ENCODE results near the gene GFAP.

GFAP gene

DNA sequence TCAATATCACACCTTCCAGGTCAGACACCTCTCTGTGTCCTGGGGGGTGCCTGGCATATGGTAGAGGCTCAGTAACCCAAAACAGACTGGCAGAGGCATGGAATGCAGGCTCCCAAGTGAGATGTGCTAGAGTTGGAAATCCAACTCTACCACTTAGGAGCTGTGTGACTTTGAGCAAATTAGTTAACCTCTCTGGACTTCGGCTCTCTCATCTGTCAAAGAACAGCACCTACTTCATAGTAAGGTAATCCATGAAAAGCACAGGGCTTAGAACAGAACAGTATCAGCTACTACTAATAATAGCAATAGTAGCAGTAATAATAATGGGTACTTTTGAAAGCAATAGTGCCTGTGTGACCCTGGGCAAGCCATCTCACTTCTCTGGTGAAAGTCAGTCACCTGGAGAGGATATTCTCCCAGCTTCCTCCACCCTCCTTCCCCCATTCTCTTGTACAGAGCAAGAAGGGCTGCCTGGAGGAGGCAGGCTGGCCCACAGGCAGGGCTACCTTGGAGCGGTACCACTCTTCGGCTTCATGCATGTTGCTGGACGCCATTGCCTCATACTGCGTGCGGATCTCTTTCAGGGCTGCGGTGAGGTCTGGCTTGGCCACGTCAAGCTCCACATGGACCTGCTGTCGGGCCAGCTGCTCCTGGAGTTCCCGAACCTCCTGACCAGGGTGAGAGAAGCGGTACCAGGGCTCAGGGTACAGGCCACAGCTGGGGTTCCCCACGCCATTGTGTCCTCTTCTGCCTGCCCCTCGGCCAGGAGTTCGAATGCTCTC, 2.3 kb downstream of the GFAP start:
- no peak for DNase-seq

DNA sequence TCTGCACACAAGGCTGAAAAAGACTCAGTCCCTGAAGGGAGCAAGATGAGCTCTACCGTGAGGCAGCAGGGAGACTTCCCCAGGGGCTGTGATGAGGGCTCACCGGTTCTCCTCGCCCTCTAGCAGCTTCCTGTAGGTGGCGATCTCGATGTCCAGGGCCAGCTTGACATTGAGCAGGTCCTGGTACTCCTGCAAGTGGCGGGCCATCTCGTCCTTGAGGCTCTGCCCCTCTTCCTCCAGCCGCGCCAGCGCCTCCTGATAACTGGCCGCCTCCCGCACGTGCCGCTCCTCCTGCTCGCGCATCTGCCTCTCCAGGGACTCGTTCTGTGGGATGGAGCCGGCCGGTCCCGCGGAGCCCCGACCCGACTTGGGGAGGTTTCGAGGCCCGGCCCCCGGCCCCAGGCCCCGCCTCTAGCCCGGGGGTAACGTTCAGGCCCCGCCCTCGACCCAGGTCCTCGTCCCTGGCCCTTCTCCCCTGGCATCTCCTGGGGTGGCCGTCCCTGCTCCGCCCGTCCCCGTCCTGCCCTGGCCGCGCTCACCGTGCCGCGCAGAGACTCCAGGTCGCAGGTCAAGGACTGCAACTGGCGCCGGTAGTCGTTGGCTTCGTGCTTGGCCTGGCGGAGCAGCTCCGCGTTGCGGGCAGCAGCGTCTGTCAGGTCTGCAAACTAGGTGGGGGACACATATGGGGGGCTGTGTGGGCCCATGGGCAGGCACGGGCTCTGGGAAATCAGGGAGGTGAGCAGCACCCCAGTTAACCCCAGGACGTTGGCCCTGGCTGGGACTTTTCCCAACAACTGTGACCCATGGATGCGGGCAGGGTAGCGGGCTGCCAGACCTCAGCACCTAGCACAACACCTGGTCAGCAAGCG, 3.9 kb downstream of the GFAP start:
- peak; percentile 30 for DNase-seq

DNA sequence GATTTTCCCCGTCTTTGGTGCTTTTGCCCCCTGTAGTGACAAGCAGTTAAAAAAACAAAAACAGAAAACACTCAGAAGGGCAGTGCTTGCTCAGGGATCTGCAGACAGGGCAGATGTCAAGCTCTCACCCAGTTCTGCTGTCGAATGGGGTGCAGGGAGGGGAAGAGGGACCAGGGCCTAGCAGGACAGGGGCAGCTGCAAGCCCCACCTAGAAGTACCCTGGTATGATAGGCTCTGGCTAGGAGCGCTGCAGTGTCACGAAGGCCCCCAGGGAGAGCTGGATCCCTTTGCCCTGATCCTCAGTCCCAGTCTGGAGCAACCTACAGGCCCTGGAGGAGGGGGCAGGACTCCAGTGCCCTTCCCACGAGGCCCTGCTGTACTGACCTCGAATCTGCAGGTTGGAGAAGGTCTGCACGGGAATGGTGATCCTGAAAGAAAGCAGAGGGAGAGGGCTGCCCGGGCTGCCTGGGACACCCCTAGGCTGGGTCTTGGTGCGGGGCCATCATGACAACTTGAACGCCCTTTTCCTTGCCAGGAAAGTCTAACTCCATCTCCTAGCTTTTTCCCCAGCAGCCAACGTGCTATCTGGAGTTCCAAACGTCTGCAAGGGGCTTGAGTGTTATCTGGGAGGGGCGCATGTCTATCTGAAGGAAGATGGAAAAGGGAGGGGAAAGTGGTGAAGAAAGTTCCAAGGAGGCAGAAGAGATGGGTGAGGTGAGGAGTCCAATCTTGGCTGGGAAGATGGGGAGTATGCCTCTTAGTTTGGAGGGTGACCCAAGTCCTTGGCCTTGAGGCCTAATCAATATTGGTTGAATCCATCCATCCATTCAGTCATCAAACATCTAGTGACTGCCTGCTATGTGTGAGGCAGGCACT, 4.8 kb downstream of the GFAP start:
- no peak for DNase-seq

DNA sequence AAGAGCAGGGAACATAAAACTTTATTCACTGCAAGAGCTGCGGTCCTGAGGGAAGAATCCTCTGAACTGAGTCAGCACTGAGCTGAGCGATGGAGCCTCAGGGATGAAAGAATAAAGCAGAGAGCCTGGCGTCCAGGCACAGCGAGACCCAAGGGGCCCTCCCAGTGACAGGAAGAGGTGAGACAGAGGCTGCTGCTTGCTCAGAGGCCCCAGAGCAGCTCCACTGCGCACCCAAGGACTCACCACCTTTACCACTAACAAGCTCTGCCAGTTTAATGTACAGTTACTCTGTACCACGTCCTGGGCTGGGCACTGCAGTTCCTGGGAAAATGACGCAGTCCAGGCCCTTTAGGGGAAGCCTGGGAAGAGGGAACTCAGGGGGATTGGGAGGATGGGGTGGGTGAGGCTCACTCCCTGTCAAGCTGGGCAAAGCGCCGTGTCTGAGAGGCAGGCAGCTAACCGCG, 5.6 kb downstream of the GFAP start:
- no peak for DNase-seq

DNA sequence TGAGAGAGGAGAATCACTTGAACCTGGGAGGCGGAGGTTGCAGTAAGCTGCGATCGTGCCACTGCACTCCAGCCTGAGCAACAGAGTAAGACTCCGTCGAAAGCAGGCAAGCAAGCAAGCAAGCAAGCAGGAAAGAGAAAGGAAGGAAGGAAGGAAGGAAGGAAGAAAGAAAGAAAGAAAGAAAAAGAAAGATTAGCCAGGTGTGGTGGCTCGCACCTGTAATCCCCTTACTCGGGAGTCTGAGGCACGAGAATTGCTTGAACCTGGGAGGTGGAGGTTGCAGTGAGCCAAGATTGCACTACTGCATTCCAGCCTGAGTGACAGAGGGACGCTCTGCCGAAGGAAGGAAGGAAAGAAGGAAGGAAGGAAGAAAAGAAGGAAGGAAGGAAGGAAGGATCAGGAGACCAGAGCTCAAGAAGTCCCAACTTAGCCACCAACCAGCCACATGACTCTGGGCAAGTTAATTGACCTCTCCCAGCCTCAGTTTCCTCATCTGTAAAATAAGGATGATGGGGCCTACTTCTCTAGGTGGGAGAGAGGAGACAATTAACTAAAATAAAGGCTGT, 6.5 kb downstream of the GFAP start:
- no peak for DNase-seq

DNA sequence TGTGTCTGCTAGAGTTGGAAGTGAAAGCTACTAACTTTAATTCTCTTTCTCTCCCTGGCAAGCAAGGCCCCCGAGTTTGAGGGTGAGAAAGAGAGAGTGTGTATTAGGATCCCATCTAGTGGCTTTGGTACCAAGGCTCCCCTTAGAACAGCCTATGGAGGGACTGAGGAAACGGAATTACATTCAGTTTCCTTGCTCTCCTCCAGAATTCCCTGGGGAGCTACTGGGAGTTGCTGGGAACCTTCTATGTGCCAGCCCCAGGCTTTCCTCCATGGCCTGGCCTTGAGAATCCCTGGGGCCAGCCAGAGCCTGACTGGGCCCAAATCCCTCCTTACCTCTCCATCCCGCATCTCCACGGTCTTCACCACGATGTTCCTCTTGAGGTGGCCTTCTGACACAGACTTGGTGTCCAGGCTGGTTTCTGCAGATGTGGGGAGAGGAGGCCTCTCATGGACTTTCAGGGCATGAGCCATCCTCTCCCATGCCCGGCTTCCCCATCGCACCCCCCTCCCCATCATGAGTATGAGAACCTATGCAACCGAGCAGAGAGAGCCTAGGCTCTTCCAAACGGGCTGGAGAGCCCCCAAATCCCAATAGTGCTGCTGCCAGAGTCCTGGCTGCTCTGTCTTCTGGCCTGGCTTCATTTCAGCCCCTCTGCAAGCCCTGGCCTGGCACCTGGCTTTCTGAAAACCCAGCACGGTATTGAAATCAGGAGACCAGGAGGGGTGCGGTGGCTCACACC, 7.4 kb downstream of the GFAP start:
- no peak for DNase-seq

DNA sequence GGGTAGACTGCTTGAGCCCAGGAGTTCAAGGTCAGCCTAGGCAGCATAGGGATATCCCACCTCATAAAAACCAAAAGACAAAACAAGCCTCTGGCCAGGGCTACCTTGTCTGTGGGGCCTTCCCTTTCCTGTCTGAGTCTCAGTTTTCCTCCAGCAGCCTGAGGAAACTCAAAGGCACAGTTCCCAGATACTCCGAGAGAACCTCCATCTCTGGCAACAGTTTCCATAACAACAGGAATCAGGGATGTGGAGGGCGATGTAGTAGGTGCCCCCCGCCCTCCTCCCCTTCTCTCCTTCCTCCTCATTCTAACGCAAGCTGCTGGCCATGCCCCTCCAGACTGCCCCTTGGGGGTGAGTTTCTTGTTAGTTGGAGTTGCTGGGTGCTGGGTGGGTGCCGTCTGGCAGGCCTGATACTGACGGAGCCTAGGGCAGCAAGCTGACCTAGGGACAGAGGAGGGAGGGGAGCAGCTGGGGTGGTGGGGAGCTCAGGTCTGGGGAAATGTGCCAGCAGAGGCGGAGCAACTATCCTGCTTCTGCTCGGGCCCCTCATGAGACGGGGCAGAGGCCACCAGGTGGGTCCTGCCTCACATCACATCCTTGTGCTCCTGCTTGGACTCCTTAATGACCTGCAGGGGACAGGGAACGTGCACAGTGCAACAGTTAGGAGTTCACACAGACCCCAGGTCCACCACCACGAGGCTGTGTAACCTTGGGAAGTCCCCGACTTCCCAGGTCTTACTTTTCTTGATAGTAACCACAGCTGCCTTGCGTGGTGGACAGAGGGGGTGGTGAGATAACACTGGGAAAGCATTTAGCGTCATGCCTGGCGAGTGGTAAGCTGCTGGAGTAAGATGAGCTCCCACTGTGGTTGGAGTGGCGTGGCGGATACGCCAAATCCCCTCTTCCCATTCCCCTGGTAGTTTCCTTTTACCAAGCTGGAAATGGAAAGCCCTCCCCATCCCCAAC, 8.3 kb downstream of the GFAP start:
- no peak for DNase-seq

DNA sequence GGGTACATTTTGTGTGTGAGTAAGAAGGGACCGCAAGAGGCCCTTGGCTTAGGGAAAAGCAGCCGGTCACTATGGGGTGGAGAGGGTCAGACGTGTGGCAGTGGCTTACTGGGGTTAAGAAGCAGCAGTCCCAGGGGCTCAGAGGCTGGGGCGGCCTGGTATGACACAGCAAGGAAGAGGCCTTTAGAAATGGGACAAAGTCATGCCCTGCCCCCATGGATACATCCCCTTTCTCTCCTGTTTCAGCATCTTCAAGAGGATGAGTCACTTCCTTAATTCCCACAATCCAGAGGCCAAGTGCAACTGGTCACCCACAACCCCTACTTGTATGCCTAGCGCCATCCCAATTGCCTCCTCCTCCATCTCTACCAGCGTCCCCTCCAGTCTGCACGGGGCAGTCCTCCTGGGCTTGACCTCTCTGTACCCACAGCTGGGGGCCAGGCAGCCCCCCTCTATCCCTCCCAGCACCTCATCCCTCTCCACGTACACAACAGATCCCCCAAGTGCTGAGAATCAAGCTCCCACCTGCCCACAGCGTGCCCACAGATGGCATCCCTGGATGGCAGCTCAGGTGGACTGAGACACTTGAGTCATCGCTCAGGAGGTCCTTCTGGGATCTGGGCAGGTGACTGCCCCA, 9.2 kb downstream of the GFAP start:
- no peak for DNase-seq

DNA sequence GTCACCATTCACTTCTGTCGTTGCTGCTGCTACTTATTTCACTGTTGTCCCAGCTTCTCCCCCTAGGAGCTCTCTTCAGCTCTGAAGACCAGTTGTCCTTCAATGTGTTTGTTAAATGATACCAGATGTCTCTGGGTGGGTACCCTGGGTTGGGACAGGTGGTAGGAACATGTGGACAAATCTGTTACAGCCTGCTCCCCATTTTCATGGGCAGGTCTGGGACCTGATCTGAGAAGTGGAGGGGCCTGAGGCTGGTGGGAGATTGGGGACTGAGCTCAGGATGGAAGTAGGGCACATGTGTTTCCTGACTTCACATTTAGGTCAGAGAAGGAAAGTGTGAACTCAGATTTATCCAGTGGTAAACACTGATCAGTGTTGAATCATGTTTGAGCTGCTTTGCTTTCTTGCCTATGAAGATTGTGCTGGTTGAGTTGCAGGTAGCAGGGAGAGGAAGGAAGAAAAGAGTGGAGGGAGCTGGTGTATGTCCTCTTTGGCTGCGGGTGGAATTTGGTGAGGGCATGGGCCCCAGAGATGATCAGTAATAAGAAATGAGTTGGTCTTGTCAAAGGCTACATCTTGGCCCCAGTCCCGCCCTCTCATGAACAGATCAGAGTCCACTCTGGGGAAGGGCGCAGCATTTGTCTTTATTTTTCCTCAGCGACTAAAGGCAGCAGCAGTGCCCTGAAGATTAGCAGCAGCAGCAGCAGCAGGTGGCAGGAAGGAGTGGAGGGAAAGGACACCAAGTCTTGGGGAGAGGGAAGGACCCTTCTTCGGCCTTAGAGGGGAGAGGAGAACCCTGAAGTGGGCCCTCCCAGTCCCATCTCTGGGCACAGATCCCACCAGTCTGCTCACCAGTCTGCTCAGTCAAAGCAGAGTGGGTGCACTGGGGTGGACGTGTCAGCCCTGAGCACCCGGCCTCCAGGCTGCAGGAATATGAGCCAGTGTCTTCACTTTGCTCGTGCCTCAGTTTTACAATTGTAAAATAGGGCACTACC, 10.0 kb downstream of the GFAP start:
- no peak for DNase-seq

DNA sequence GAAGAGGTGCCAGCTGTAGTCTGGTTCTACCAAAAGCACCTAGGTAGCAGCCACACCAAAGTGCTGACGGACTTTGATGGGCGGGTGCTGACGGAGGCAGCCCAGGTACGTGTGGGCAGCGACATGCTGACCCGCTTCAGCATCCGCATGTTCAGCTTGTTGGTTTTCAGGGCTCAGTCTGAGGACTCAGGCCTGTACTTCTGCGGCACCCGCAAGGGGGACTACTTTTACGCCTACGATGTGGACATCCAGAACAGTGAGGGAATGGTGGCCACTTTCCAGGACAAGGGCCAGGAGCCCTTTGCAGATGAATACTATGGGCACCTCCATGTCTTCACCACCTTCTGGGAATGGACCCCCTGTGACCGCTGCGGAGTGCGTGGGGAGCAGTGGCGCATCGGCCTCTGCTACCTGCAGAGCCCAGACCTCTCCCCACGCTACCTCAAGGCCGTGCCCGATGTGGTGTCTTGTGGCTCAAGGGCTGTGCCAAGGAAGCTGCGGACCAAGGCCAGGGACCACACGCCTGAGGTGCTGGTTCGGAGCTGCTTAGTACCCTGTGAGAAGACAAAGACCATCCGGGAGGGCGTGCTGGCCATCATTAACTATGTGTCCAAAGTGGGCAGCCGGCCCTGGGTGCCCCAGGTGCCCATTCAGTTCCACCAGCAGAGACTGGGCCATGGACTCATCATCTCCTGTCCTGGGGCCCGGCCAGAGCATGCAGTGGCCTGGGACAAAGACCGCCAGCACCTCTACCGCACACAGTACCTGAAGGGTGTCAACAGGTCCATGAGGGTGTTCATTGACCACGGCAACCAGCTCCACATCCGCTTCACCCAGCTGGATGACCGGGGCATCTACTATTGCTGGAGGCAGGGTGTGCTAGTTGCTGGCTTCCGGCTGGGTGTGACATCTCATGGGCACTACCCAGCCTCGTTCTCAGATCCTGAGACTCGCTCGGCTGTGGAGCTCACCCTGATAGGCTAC, 11.0 kb downstream of the GFAP start:
- no peak for DNase-seq

DNA sequence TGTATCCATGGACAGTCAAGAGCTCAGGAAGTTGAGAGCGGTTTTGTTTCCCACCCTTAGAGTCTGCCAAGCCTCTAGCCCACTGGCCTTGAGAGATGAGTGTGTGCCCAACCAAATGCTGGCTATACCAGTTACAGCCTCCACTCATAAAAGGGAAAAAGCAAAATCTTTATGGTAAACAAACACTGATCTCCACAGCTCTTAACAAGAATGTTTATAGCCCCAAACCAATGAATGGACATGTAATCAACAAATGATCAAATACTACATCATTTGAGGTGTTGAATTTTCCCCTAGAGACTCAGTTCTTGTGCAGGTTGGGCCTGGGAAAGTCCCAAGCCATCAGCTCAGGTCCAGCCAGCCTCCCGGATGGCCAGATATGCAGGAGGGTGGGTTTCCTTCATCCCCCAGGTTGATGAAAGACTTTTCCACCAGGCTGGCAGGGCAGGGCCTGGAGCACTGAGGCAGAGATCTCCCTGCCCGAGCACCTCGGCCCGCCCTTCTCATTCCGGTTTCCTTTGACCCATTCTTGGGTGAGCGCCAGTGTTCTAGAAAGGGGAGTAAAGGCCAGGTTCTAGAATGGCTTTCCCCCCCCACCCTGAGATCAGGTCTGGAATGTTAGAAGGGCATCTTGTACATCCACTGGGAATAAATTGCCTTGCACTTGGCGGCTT, 12.2 kb downstream of the GFAP start:
- DNase-seq = no peak

DNA sequence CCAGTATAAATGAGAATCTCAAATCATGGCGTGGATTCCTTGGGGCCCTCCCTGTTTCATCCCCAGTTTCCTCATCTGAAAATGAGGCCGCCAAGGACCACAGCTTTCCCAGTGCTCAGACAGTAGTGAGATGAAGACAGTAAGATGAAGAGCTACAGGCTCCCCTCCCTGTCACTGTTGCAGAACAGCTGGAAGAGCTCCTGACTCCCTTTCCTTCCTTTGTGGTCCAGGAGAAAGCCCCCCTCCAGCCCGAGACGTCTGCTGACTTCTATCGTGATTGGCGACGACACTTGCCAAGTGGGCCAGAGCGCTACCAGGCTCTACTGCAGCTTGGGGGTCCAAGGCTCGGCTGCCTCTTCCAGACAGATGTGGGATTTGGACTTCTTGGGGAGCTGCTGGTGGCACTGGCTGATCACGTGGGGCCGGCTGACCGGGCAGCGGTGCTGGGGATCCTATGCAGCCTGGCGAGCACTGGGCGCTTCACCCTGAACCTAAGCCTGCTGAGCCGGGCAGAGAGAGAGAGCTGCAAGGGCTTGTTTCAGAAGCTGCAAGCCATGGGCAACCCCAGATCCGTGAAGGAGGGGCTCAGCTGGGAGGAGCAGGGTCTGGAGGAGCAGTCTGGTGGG, 13.1 kb downstream of the GFAP start:
- no peak for DNase-seq

DNA sequence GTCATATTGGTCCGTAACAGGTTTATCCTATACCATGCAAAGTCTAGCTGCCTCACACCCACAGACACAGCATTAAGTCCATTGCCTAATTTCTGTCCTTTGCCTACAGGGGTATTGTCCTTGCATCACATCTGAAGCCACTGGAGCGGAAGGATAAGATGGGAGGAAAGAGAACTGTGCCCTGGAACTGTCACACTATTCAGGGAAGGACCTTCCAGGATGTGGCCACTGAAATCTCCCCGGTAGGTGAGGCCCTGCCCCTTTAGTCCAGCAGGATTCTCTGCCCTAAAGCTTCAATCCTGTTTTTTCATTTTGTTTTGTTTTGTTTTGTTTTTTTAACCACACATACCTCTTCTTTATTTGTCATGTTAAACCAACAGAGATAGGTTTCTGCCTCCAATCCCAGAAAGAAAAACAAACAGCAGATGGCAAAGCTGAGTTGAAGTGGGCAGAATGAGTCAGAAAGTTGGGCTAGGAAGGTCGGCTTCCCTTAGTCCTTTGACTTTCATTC, 13.8 kb downstream of the GFAP start:
- peak; percentile 27 for DNase-seq

DNA sequence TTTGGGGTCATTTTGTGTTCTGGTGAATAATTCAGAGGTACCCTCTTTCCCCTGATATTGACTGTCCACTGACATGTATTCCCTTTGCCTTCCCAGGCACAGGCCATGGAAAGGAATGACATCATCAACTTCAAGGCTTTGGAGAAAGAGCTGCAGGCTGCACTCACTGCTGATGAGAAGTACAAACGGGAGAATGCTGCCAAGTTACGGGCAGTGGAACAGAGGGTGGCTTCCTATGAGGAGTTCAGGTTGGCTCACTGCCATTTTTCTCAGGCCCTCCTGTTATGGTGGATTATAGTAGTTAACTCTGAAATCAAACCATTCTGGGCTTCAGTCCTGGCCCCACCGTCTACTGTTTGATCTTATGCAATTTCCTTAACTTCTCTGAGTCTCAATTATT, 14.4 kb downstream of the GFAP start:
- DNase-seq = peak; percentile 75

DNA sequence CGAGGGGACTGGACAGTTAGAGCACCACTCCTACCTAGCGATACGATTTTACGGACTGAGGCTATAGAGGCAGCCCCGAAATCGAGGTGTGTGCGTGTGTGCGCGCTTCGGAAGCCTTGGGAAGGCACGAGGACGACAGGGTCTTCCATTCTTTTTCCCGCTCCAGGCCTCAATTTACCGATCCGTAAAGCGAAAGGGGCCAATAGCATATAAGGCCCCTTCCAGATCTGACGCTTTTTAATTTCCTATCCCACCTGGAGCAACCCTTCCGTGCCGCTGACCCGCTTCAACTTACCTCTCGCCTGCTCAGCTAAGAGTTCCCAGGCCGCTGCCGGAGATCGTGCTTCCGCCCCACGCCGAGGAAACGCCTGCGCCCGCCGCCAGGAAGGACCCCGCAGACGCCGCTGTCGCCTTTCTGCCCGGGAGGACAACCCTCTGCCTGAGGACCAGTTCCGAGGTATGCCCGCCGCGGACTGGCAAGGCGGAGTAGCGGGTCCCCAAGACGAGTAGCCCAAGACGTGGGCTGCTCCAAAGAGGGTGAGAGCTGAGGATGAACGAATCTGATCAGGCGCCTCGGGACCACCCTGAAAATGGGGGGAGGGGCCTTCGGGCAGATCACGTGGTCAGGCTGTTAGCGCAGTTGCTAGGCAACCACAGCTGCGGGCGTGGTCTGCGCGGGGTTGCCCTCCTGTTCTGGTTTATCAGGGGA, 16.1 kb downstream of the GFAP start, which contains the start of gene EFTUD2:
TSS of gene EFTUD2 (minus strand) at position 372 of the 709 bp plus-strand sequence. CDS start 4,924 bp downstream, outside the sequence.
- DNase-seq = peak; percentile 90

DNA sequence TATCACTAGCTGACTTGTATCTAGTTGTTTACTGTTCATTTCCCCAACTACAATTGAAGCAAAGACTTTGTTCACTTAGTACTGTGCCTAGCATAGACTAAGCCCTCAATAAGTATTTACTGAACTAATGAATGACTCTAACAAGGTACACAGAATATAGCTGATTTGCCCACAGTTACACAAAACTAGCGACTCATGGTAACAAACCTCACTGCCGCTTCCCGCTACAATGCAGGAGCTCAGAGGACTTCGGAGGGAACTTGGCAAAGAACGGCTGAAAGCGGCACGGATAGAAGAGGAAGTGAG, 16.6 kb downstream of the GFAP start:
- DNase-seq = peak; percentile 46

All from NCI-H510A treated with DMSO at 0.1 percent for 48 hours (cell line).